GM12878 (cell line): Measurements from ENCODE around the gene MUSK. TPM values are rescaled to one million over a fixed set of nuclear protein-coding genes. Genes with fewer than 3 reads are reported as not detected.
"Not testable (repeated sequence)": the region's sequence is repeated elsewhere in the genome, so short reads cannot be mapped to it uniquely, and the experiment has no call there.

Source experiments
- ATAC-seq: fragments of 200-7000 bp; cut with Tn5 transposase; 3 replicates; pipeline ENCODE4 v1.9.1; 2020; ENCODE audit warnings: mild to moderate bottlenecking, moderate library complexity
- BruUV-seq: library from RNA; stranded (reverse); fragments of 400-500 nt; replicated peaks from 2 replicates; lab custom pipeline; 2021; lab: Mats Ljungman, UMichigan
- CTCF ChIA-PET: fragments of 300-600 bp; sonication (Branson Sonifier 250); formaldehyde crosslinking; extraction: SDS; loops from one replicate; lab custom pipeline; 2021; ENCODE audit warnings: inconsistent platforms; lab: Yijun Ruan, JAX
- POLR2A ChIA-PET: fragments of 350-600 bp; formaldehyde crosslinking; extraction: SDS; loops from one replicate; lab custom pipeline; 2021; ENCODE audit warnings: inconsistent platforms; lab: Charles Lee
- RAD21 ChIA-PET: fragments of 300-600 bp; sonication (Branson Sonifier 250); formaldehyde crosslinking; loops from one replicate; lab custom pipeline; 2023; ENCODE audit warnings: antibody characterized with exemption; ENCODE audit not compliant: unreplicated experiment; lab: Charles Lee
- SMC1A ChIA-PET: fragments of 300-600 bp; sonication (Branson Sonifier 250); formaldehyde crosslinking; loops from one replicate; lab custom pipeline; 2023; ENCODE audit not compliant: unreplicated experiment, uncharacterized antibody; lab: Charles Lee
- DNase-seq: peaks from one replicate; pipeline ENCODE4 v3.0.0-alpha.2; 2011; ENCODE audit warnings: low read depth, low spot score
- FAIRE-seq: peaks from 3 replicates; lab custom pipeline; 2011; peaks lifted over from hg19 to GRCh38; lab: Jason Lieb, UNC
- H2AFZ ChIP-seq: 2 replicates; pipeline ENCODE4 v1.6.0; 2011; ENCODE audit warnings: low read depth, low read length, control low read depth; ENCODE audit not compliant: control insufficient read depth
- H3K27ac ChIP-seq: 2 replicates; pipeline ENCODE4 v1.5.1; 2011; ENCODE audit warnings: control low read depth; ENCODE audit not compliant: control insufficient read depth, insufficient read depth
- H3K27me3 ChIP-seq, 2 experiments: replicated peaks in 1 of 2; 2 replicates each; pipeline versions ENCODE4 v1.6.0 to v1.6.1; 2011; ENCODE audit warnings: low read length in 1 of 2; ENCODE audit not compliant: control insufficient read depth in 2 of 2, insufficient read depth in 2 of 2
- H3K36me3 ChIP-seq, 2 experiments: 2 replicates each; pipeline ENCODE4 v1.5.1; 2011; ENCODE audit warnings: low read length in 1 of 2; ENCODE audit not compliant: control insufficient read depth in 2 of 2, insufficient read depth in 2 of 2
- H3K4me1 ChIP-seq: 2 replicates; pipeline ENCODE4 v1.6.1; 2011; ENCODE audit warnings: mild to moderate bottlenecking, low read length, moderate library complexity, mixed read lengths; ENCODE audit not compliant: control insufficient read depth, insufficient read depth
- H3K4me2 ChIP-seq: 2 replicates; pipeline ENCODE4 v1.6.0; 2011; ENCODE audit warnings: control low read depth; ENCODE audit not compliant: control insufficient read depth, insufficient read depth
- H3K4me3 ChIP-seq: fragments of 200-600 bp; sonication (generic); 2 replicates; pipeline ENCODE4 v1.5.1; 2016
- H3K79me2 ChIP-seq: 2 replicates; pipeline ENCODE4 v1.6.0; 2011; ENCODE audit warnings: low read length; ENCODE audit not compliant: control insufficient read depth, insufficient read depth
- H3K9ac ChIP-seq: 2 replicates; pipeline ENCODE4 v1.8.0; 2011; ENCODE audit warnings: low read length, control low read depth, mixed read lengths; ENCODE audit not compliant: control insufficient read depth, insufficient read depth
- H3K9me3 ChIP-seq: replicated peaks from 3 replicates; pipeline ENCODE4 v1.5.1; 2011; ENCODE audit warnings: mild to moderate bottlenecking, low read length; ENCODE audit not compliant: control insufficient read depth, insufficient read depth
- H4K20me1 ChIP-seq: 2 replicates; pipeline ENCODE4 v1.6.0; 2011; ENCODE audit not compliant: control insufficient read depth, insufficient read depth
- MLLT1 ChIP-seq: fragments of 450-650 bp; IDR thresholded peaks from 2 replicates; pipeline ENCODE4 v1.6.1; 2016; ENCODE audit warnings: mild to moderate bottlenecking
- STAT1 ChIP-seq: fragments of 450-650 bp; conservative IDR thresholded peaks from 2 replicates; pipeline ENCODE4 v1.6.1; 2014; ENCODE audit warnings: antibody characterized with exemption, mild to moderate bottlenecking
- TCF3 ChIP-seq: IDR thresholded peaks from 2 replicates; pipeline ENCODE4 v1.6.1; 2012; ENCODE audit warnings: low read depth, mild to moderate bottlenecking, low read length, borderline replicate concordance; ENCODE audit not compliant: insufficient read depth
- YY1 ChIP-seq: IDR thresholded peaks from 2 replicates; pipeline ENCODE4 v1.6.1; 2011; ENCODE audit warnings: low read depth, mild to moderate bottlenecking, low read length
- ZNF592 ChIP-seq: fragments of 450-650 bp; IDR thresholded peaks from 2 replicates; pipeline ENCODE4 v1.6.1; 2017; ENCODE audit warnings: mild to moderate bottlenecking, moderate library complexity
- ZNF687 ChIP-seq: fragments of 450-650 bp; IDR thresholded peaks from 2 replicates; pipeline ENCODE4 v1.6.1; 2017; ENCODE audit warnings: mild to moderate bottlenecking, moderate library complexity
- WGBS: methylation state at CpG from one replicate; pipeline ENCODE4 v1.1.6; 2016; ENCODE audit warnings: low lambda C conversion rate; ENCODE audit not compliant: insufficient replicate concordance, insufficient coverage; ENCODE audit errors: missing lambda C conversion rate; 5-methylcytosine and 5-hydroxymethylcytosine counted together
- in situ Hi-C: fragments of 300-500 bp; cut with MboI; formaldehyde crosslinking; loops from 9 replicates; pipeline ENCODE4 v1.14.3; 2018; ENCODE audit warnings: mixed read lengths
- intact Hi-C: fragments of 100-400 bp; cut with micrococcal nuclease; formaldehyde crosslinking; loops from one replicate; pipeline ENCODE4 v1.14.2; 2022; ENCODE audit not compliant: unreplicated experiment
- polyA plus RNA-seq, 11 experiments: library from polyadenylated mRNA; depleted of rRNA in 4 of 11; unstranded in 6 of 11; stranded (reverse) in 5 of 11; fragments of >200 nt; fragmentation: Nextera tagmentation in 4 of 11; fragmentation: Illumina TruSeq in 1 of 11; extraction: Ambion mirVana in 4 of 11; extraction: Trizol in 1 of 11; gene quantifications; 1 replicate in 1 of 11; 2 replicates in 10 of 11; pipeline versions ENCODE4 v1.2.1 to v1.2.3, GENCODE V29; 2011 to 2016; ENCODE audit warnings: inconsistent platforms in 2 of 11, missing spikeins in 2 of 11, low read depth in 1 of 11
- total RNA-seq, 4 experiments: library from RNA; depleted of rRNA in 3 of 4; stranded (reverse); fragments of >200 nt in 3 of 4; fragmentation: Illumina TruSeq in 1 of 4; extraction: Trizol in 1 of 4; gene quantifications; 2 replicates each; pipeline versions ENCODE4 v1.2.1 to v1.2.3, GENCODE V29; 2013 to 2021

MUSK gene
- total and polyA plus RNA-seq, 10 of the 15 experiments (the other 5 are each of a cell fraction or from before 2014, with no cell fraction given): 0.04 to 0.19 (median 0.10) TPM; not detected in 5

GRCh38 chr9:110821064-110821463 is 152.5 kb downstream of the MUSK start:
- CTCF ChIA-PET: interaction anchor here (0.6 to 3.7 kb wide), 4 partner anchors 8 to 750 kb away, joined by 3 to 13 read pairs (median 4); no protein-coding TSS in a partner anchor
- Histone ChIP-seq H3K9ac (no peak overlapping the region), H3K36me3 (no peaks in the 10 kb centered on the region), H3K4me2 (no peak overlapping the region; the same call in 1 of the 2 replicates), H3K27ac (no peak overlapping the region), H3K4me1 (no peaks in the 10 kb centered on the region), H4K20me1 (no peaks in the 10 kb centered on the region), H3K79me2 (no peaks in the 10 kb centered on the region), H3K9me3 (no peaks in the 10 kb centered on the region; the same call in 2 of the 3 replicates), H3K27me3 (no peaks in the 10 kb centered on the region), H3K4me3 (no peak overlapping the region), H2AFZ (peak overlapping the region; percentile 90)
- WGBS: 0% methylated on average over 1 of the region's 1 CpG
- no peak for DNase-seq
- RAD21 ChIA-PET: interaction anchor here (1.0 to 1.7 kb wide), 4 partner anchors 10 to 215 kb away, joined by 3 to 5 read pairs (median 4); no protein-coding TSS in a partner anchor
- no peak for FAIRE-seq
- SMC1A ChIA-PET: interaction anchor here (0.8 to 2.3 kb wide), 9 partner anchors 10 to 94 kb away, joined by 3 to 9 read pairs (median 4); no protein-coding TSS in a partner anchor
- intact Hi-C loops (no loop called here), in situ Hi-C loops (no loop called here)
- TF ChIP-seq ZNF687: peak; percentile 80
- no peak for TF ChIP-seq TCF3
- peak; percentile 52; the same call in 1 of the 2 replicates for TF ChIP-seq ZNF592
- TF ChIP-seq STAT1: no peak
- TF ChIP-seq MLLT1: peak; percentile 60; the same call in 1 of the 2 replicates
- peak; percentile 49; the same call in 1 of the 2 replicates for TF ChIP-seq YY1
- BruUV-seq: no TSS peak
- POLR2A ChIA-PET: interaction anchor here (1.1 kb wide), 1 partner anchor 9 kb away, joined by 3 read pairs; no protein-coding TSS in a partner anchor
- peak; percentile 98 for ATAC-seq

- POLR2A ChIA-PET, H3K4me2 ChIP-seq, H3K79me2 ChIP-seq, in situ Hi-C loops, H3K36me3 ChIP-seq, ATAC-seq, H3K27ac ChIP-seq, H3K27me3 ChIP-seq, H2AFZ ChIP-seq, BruUV-seq, H3K9me3 ChIP-seq, RAD21 ChIA-PET, H3K4me3 ChIP-seq, H3K9ac ChIP-seq, H3K4me1 ChIP-seq, FAIRE-seq, intact Hi-C loops, CTCF ChIA-PET, DNase-seq, H4K20me1 ChIP-seq: not testable (repeated sequence)
- SMC1A ChIA-PET: interaction anchor here (1.0 to 1.5 kb wide), 3 partner anchors 10 to 22 kb away, joined by 3 to 4 read pairs (median 3); no protein-coding TSS in a partner anchor
Measured at GRCh38 chr9:110825129-110825528, 156.5 kb downstream of the MUSK start.
